Glomerular endothelial cell (primary cell): ENCODE data around the gene PRR19. TPM values are rescaled to one million over a fixed set of nuclear protein-coding genes. Genes with fewer than 3 reads are reported as not detected.
A peak's percentile ranks its signal among the peaks of the same experiment; 100 is the strongest.
"Not testable (repeated sequence)": the region's sequence is repeated elsewhere in the genome, so short reads cannot be mapped to it uniquely, and the experiment has no call there.

Experiments used
- DNase-seq: peaks from one replicate; pipeline ENCODE4 v3.0.0-alpha.2; 2011; ENCODE audit warnings: low read depth, low spot score; ENCODE audit errors: extremely low read depth
- total RNA-seq: library from RNA; depleted of rRNA; stranded (reverse); fragments of >200 nt; gene quantifications from 2 replicates; pipeline ENCODE4 v1.2.3, GENCODE V29; 2015

PRR19 gene, protein sequence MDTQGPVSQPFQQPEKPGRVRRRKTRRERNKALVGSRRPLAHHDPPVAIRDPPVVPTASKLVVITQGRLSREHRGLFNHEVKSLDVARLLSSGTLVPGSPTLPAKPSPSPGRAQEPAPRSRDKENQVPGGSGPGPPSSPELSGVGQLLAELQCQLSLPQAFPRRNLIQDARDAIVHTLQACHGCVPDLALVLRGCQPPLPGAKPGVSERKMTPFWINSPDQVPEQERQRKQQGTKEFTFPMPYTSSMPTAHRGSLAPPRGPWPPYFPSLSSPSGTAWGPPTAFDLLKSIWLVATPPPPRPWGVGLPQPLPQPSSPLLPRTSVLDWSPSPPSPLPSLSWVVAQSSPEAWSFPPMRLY
- 0.10 and 1.8 TPM in 2 replicates for total RNA-seq

DNA sequence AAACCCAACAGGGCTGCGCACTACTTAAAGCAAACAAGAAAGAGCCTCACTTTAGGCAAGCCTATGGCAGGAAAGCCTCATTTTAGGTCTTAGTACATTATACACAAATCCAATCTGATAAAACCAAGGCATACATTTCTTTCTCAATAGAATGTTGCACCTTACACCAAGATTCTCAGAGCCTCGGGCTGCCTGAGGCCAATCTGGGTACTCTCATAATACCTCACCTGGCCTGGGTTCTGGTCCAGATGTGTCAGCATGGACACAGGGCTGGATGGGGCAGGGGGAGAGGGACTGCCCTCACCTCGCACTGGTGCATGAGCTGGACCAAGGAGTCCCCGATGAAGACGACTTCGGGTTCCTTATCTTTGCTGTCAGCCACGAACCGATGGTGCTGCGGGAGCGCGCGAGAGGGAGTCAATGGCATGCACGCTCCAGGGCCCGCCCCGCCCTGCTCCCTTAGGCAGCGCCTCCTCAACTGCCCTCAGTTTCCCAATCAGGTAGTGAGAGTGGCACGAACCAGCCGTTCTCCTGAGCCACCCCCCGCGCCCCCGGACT lies at the start of gene PRR19:
PRR19 (plus strand) TSS at position 487 of the 558 bp plus-strand sequence. CDS start 7,453 bp downstream, outside the sequence.
- no peak for DNase-seq

- no peak for DNase-seq
Measured at GRCh38 chr19:42252365-42253244, 49.3 kb upstream of the PRR19 start.

GRCh38 chr19:42253245-42254088 lies 48.5 kb upstream of the PRR19 start:
- DNase-seq, result no peak

DNA sequence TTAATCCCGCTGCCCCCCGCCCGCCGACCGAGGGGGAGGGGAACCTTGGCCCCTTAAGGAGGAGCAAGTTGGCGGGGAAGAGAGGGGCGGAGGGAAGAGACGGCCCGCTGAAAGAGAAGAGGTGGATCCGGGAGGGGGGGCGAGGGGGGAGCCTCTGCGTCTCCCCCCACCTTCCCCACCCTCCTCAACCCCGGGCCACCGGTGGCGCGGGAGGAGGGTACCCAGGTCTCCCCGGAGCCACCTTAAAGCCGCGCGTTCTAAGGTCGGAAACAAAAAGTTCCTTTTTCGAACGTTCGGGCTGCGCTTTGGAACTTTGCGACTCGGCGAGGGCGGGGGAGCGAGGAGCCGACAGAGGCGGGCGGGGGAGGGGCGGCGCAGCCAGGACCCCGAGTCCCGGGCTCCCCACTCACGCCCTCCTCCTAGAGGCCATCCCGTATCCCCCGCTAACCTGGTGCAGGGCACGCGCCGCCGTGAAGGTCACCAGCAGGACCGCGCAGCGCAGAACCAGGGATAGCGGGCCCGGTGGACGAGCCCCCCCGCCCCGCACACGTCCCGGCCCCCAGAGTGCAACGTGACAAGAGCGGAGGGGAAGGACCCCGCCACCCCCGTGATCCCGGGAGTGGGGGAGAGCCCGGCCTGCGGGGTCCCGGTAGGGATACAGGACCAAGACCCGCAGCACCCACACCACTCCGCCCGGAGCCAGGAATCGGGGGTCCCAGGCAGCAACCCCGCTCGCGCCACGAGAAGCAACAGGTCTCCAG lies 47.7 kb upstream of the PRR19 start:
- no peak for DNase-seq

DNA sequence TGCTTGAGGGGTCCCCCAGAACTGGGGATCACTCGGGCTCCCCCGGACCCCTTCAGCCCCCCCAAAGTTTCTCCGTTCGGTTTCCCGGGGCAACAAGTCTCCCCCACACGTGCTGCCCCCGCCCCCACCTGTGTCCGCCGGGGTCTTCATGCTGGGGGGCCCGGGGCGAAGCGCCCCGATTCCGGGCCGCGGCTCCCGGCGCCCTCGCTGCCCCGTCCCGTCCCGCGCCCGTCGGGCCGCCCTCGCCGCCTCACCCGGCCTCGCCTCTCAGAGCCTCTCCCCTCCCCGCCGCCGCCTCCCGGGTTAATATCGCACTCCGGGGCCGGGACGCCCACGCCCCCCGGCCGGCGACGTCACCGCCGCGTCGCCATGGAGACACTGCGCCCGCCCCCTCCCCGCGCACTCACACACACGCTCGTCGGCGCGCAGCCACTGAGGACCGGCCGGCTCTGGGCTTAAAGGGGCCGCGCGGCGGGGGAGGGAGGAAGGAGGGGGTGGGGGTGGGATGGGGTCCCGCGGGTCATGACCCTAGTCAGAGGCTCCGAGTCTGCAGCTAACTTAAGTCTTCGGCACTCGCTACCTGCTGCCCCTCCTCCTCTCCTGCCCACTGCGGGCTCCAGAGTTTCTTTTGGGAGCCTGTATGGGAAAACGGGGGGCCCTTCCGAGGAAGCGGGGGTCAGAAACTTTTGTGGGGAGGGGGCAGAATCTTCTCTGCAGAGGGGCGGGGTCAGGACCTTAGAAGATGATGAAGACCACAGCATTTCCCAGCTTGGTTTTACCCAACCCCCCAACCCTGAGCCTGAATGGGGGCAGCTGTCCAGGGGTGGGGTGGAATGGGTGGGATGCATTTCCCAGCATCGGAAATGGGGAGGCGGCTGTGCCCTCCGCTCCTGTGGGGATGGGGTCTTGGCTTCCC lies 46.8 kb upstream of the PRR19 start, which contains the start of gene ERF:
ERF (minus strand) TSS at position 279 of the 916 bp plus-strand sequence; CDS start at position 150, 129 bp downstream.
- DNase-seq, result no peak

DNA sequence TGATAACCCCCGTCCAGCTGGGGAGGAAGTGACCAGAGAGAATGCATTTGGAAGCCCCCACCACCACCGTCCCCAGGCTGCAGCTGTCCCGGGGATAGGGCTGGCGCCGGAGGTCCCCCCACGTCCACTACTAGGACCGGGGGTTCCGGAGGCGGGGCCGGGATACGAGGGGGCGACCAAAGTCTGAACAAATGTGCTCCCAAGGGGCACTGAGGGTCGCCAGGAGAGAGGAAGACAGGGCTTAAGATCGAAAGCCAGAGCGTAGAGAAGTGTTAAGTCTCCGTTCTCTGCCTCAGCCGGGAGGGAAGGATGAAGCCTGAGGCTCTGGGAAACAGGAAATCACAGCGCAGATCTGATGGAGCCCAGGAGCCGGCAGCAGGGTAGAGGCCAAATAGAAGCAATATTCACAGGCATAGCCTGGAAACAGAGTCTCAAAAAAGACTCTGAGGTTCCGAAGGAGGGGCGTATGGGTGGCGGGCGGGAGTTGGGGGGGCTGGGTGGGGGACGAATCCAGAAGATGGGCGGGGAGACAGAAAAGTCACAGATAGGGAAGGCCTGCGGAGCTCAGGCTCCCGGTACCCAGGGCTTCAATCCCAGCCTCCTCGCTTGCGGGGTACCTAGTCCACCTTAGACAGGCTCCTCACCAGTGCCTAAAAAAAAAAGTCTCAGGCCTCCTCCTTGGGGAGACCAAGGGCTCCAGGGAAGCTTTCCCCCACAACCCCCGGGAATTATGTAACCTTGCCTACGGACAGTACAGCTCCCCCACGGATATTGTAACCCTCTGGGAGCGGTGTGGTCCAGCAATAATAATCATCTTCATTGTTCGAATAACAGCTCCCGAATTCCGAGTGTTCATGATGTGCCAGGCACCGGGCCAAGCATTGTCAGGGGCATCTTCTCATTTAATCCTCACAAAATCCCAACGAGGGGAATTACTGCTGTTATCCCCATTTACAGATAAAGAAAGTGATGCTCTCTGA lies 45.9 kb upstream of the PRR19 start:
- no peak for DNase-seq

DNA sequence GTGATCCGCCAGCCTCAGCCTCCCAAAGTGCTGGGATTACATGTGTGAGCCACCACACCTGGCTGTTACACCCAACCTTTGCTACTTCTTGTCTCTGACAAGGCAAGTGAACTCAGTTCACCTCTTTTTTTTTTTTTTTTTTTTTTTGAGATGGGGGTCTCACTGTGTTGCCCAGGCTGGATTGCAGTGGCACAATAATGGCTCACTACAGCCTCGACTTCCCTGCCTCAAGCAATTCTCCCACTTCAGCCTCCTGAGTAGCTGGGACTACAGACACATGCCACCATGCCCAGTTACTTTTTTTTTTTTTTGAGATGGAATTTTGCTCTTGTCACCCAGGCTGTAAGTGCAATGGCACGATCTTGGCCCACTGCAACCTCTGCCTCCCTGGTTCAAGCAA lies 44.1 kb upstream of the PRR19 start:
- DNase-seq, result not testable (repeated sequence)

GRCh38 chr19:42261763-42262162 lies 40.2 kb upstream of the PRR19 start:
- DNase-seq, result no peak

- DNase-seq, result not testable (repeated sequence)
Measured at GRCh38 chr19:42266105-42266504, 35.8 kb upstream of the PRR19 start.

DNA sequence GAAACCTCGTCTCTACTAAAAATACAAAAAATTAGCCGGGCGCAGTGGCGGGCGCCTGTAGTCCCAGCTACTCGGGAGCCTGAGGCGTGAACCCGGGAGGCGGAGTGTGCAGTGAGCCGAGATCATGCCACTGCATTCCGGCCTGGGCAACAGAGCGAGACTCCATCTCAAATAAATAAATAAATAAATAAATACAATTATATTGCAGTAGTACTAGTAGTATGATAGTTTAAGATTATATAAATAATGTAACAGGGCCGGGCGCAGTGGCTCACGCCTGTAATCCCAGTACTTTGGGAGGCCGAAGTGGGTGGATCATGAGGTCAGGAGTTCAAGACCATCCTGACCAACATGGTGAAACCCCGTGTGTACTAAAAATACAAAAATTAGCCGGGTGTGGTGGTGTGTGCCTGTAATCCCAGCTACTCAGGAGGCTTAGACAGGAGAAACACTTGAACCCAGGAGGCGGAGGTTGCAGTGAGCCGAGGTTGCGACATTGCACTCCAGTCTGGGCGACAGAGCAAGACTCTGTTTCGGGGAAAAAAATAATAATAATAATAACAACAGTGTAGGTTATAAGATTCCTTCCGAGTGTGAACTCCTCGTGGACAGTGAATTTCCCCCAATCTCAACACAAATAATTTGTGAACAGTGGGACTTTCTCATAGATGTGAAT lies 34.9 kb upstream of the PRR19 start:
- not testable (repeated sequence) for DNase-seq

DNA sequence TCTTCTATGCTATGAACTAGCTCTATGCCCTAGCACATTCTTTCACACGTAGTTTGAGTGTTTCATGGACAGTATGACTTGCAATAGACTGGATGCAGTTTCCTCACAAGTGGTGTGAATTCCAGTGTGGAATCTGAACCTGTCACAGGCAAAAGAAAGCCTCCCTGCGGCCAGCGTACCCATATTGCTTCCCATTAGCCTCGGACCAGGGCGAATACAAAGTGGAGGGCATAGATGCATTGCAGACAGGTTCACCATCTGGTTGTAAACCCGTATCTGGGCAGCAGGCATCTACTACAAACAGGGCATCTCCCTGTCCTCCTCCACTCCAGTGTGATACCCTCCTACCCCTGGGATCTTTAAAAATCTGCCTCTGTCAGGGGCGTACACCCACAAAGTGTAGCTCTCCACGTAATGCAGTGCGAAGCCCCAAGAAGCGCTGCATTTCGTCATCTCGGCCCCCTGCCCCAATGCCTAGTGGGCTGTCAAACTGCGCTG lies 34.2 kb upstream of the PRR19 start:
- DNase-seq, result no peak

- DNase-seq, result peak; percentile 94
Measured at GRCh38 chr19:42268142-42268703, 33.7 kb upstream of the PRR19 start.

DNA sequence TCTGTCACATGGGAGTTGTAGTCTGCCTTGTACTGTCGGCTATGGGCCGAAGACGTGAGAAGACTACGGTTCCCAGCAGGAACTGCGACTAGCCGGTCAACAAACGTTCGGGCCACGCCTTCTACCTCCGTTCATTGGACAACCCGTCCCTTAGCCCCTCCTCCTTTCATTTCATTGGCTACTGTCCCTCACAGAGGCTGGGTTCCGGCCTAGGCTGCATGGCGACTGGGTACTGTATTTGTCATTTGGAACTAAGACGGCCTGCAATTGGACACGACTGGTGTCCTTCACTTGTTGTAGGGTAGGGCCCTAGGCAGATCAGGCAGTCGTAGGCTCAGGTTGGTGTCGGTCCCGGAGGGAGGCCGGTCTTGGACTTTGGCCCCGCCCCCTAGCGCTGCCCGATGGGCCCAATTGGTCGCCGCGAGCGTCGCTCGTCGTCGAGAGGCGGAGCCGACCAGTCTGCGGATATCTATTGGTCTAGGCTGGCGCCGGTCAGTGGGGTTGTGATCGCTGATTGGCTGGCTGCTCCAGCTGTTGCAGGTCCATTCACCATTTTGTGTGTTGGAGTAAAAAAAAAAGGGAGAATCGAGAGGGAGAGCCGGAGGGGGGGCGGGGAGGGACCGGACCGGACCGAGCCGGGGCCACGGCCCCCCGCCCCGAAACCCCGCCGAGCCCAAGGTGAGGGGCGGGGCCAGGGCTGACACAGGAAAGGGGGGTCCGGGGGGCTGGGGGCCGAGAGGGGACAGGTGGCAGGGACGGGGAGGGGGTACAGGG lies 33.0 kb upstream of the PRR19 start, which contains the start of gene CIC:
CIC (plus strand) TSS at position 549 of the 774 bp plus-strand sequence. CDS start 2,532 bp downstream, outside the sequence.
- peak; percentile 100 for DNase-seq

- DNase-seq, result no peak
Measured at GRCh38 chr19:42269478-42270345, 32.2 kb upstream of the PRR19 start.
